ENCODE results near the gene ARAP1. TPM values are rescaled to one million over a fixed set of nuclear protein-coding genes. Genes with fewer than 3 reads are reported as not detected.
A peak's percentile ranks its signal among the peaks of the same experiment; 100 is the strongest.

Gene ARAP1
- total and polyA plus RNA-seq, 7 experiments from 2014 or later = 30.4 to 317 (median 132) TPM

GRCh38 chr11:72766152-72766902 is 14.1 kb upstream of the ARAP1 start:
- H3K9me3 ChIP-seq (ENCODE audit: control insufficient read depth in 2 of 3, low read length in 3 of 3) = no peaks in the 10 kb centered on the region
- H3K4me1 ChIP-seq (ENCODE audit: control insufficient read depth in 2 of 2, insufficient read depth in 2 of 2, low read length in 2 of 2) = no peaks in the 10 kb centered on the region
- no peak overlapping the region for H3K27ac ChIP-seq (ENCODE audit: low read depth, low read length)
- POLR2A ChIA-PET = no interaction called here
- Mint-ChIP-seq H3K9me3 (no peaks in the 10 kb centered on the region), H3K36me3 (peaks cover 0 to 4% (median 0%) of the 10 kb centered on the region in 5 donors), H3K27ac (peak overlapping the region in 1 of 9 donors; percentile 65), H3K4me1 (peaks cover 0 to 19% (median 4%) of the 10 kb centered on the region in 7 donors), H3K27me3 (peaks cover 0 to 2% (median 0%) of the 10 kb centered on the region in 5 donors), H3K4me3 (no peak overlapping the region)
- intact Hi-C loops (cut with micrococcal nuclease) = no loop called here
- no peaks in the 10 kb centered on the region for H3K36me3 ChIP-seq (ENCODE audit: control insufficient read depth in 2 of 3, insufficient read depth in 3 of 3, low read length in 3 of 3)
- no peaks in the 10 kb centered on the region for H3K27me3 ChIP-seq (ENCODE audit: control insufficient read depth in 2 of 2, insufficient read depth in 2 of 2, low read length in 2 of 2)
- ATAC-seq = no peak
- H3K4me3 ChIP-seq (ENCODE audit: low read length) = no peak overlapping the region
- no peak for DNase-seq
- CTCF ChIA-PET = no interaction called here

GRCh38 chr11:72764503-72764902 is 12.3 kb upstream of the ARAP1 start:
- H3K9me3 ChIP-seq (ENCODE audit: control insufficient read depth in 2 of 3, low read length in 3 of 3) = no peaks in the 10 kb centered on the region
- H3K36me3 ChIP-seq (ENCODE audit: control insufficient read depth in 2 of 3, insufficient read depth in 3 of 3, low read length in 3 of 3) = no peaks in the 10 kb centered on the region
- CTCF ChIA-PET = no interaction called here
- Mint-ChIP-seq H3K4me3 (no peak overlapping the region), H3K27me3 (peaks cover 0 to 2% (median 0%) of the 10 kb centered on the region in 5 donors), H3K4me1 (peaks cover 0 to 19% (median 3%) of the 10 kb centered on the region in 7 donors), H3K36me3 (no peaks in the 10 kb centered on the region), H3K9me3 (no peaks in the 10 kb centered on the region), H3K27ac (no peak overlapping the region)
- H3K4me3 ChIP-seq (ENCODE audit: low read length) = no peak overlapping the region
- H3K27me3 ChIP-seq (ENCODE audit: control insufficient read depth in 2 of 2, insufficient read depth in 2 of 2, low read length in 2 of 2) = no peaks in the 10 kb centered on the region
- POLR2A ChIA-PET = no interaction called here
- no peak overlapping the region for H3K27ac ChIP-seq (ENCODE audit: low read depth, low read length)
- intact Hi-C loops (cut with micrococcal nuclease) = no loop called here
- DNase-seq (no peak), ATAC-seq (no peak)
- H3K4me1 ChIP-seq (ENCODE audit: control insufficient read depth in 2 of 2, insufficient read depth in 2 of 2, low read length in 2 of 2) = no peaks in the 10 kb centered on the region

- no peak for DNase-seq
- peaks cover 0 to 19% (median 4%) of the 10 kb centered on the region in 7 donors for H3K4me1 Mint-ChIP-seq
- POLR2A ChIA-PET = no interaction called here
Measured at GRCh38 chr11:72763823-72764222, 11.6 kb upstream of the ARAP1 start.

GRCh38 chr11:72762641-72763304 is 10.6 kb upstream of the ARAP1 start:
- POLR2A ChIA-PET = interaction anchor here (0.8 kb wide), 1 partner anchor 10 kb away, joined by 3 read pairs; the partner anchor contains the start of gene ARAP1
- H3K4me3 Mint-ChIP-seq = no peak overlapping the region
- peaks cover 0 to 7% (median 3%) of the 10 kb centered on the region in 5 donors for H3K36me3 Mint-ChIP-seq
- H3K4me1 ChIP-seq (ENCODE audit: control insufficient read depth in 2 of 2, insufficient read depth in 2 of 2, low read length in 2 of 2) = no peaks in the 10 kb centered on the region
- H3K9me3 Mint-ChIP-seq = no peaks in the 10 kb centered on the region
- peak overlapping the region in 1 of 9 donors; percentile 32 for H3K27ac Mint-ChIP-seq
- H3K4me3 ChIP-seq (ENCODE audit: low read length) = no peak overlapping the region
- CTCF ChIA-PET = no interaction called here
- H3K36me3 ChIP-seq (ENCODE audit: control insufficient read depth in 2 of 3, insufficient read depth in 3 of 3, low read length in 3 of 3) = peaks cover 0 to 6% (median 0%) of the 10 kb centered on the region in 3 experiments
- ATAC-seq = peak; percentile 56
- intact Hi-C loops (cut with micrococcal nuclease) = no loop called here
- DNase-seq = no peak
- no peak overlapping the region for H3K27ac ChIP-seq (ENCODE audit: low read depth, low read length)
- no peaks in the 10 kb centered on the region for H3K27me3 Mint-ChIP-seq
- H3K4me1 Mint-ChIP-seq = peaks cover 0 to 19% (median 4%) of the 10 kb centered on the region in 7 donors
- no peaks in the 10 kb centered on the region for H3K9me3 ChIP-seq (ENCODE audit: control insufficient read depth in 2 of 3, low read length in 3 of 3)
- H3K27me3 ChIP-seq (ENCODE audit: control insufficient read depth in 2 of 2, insufficient read depth in 2 of 2, low read length in 2 of 2) = no peaks in the 10 kb centered on the region

More at GRCh38 chr11:72763823-72764222, 11.6 kb upstream of the ARAP1 start:
- Mint-ChIP-seq H3K36me3 (peaks cover 0 to 2% (median 0%) of the 10 kb centered on the region in 5 donors), H3K27me3 (peaks cover 0 to 2% (median 0%) of the 10 kb centered on the region in 5 donors), H3K4me3 (no peak overlapping the region), H3K9me3 (no peaks in the 10 kb centered on the region), H3K27ac (no peak overlapping the region)
- CTCF ChIA-PET = no interaction called here
- Histone ChIP-seq H3K36me3 (ENCODE audit: control insufficient read depth in 2 of 3, insufficient read depth in 3 of 3, low read length in 3 of 3) (no peaks in the 10 kb centered on the region), H3K27ac (ENCODE audit: low read depth, low read length) (no peak overlapping the region), H3K4me1 (ENCODE audit: control insufficient read depth in 2 of 2, insufficient read depth in 2 of 2, low read length in 2 of 2) (no peaks in the 10 kb centered on the region), H3K4me3 (ENCODE audit: low read length) (no peak overlapping the region), H3K9me3 (ENCODE audit: control insufficient read depth in 2 of 3, low read length in 3 of 3) (no peaks in the 10 kb centered on the region), H3K27me3 (ENCODE audit: control insufficient read depth in 2 of 2, insufficient read depth in 2 of 2, low read length in 2 of 2) (no peaks in the 10 kb centered on the region)
- intact Hi-C loops (cut with micrococcal nuclease) = no loop called here
- no peak for ATAC-seq

- POLR2A ChIA-PET = interaction anchor here (1.1 kb wide), 1 partner anchor 32 kb away, joined by 3 read pairs; no protein-coding TSS in a partner anchor
- H3K4me3 ChIP-seq (ENCODE audit: low read length) = no peak overlapping the region
- H3K4me1 Mint-ChIP-seq = peaks cover 0 to 19% (median 4%) of the 10 kb centered on the region in 7 donors
- intact Hi-C loops (cut with micrococcal nuclease) = no loop called here
- H3K9me3 ChIP-seq (ENCODE audit: control insufficient read depth in 2 of 3, low read length in 3 of 3) = no peaks in the 10 kb centered on the region
- no peak overlapping the region for H3K4me3 Mint-ChIP-seq
- peak overlapping the region in 1 of 9 donors; percentile 7 for H3K27ac Mint-ChIP-seq
- H3K27me3 ChIP-seq (ENCODE audit: control insufficient read depth in 2 of 2, insufficient read depth in 2 of 2, low read length in 2 of 2) = no peaks in the 10 kb centered on the region
- CTCF ChIA-PET = no interaction called here
- H3K9me3 Mint-ChIP-seq = no peaks in the 10 kb centered on the region
- peaks cover 0 to 8% (median 0%) of the 10 kb centered on the region in 3 experiments for H3K36me3 ChIP-seq (ENCODE audit: control insufficient read depth in 2 of 3, insufficient read depth in 3 of 3, low read length in 3 of 3)
- H3K27ac ChIP-seq (ENCODE audit: low read depth, low read length) = no peak overlapping the region
- peaks cover 0 to 19% (median 5%) of the 10 kb centered on the region in 5 donors for H3K36me3 Mint-ChIP-seq
- no peaks in the 10 kb centered on the region for H3K27me3 Mint-ChIP-seq
- DNase-seq (no peak), ATAC-seq (no peak)
- no peaks in the 10 kb centered on the region for H3K4me1 ChIP-seq (ENCODE audit: control insufficient read depth in 2 of 2, insufficient read depth in 2 of 2, low read length in 2 of 2)
Measured at GRCh38 chr11:72760539-72761405, 8.6 kb upstream of the ARAP1 start.

GRCh38 chr11:72759468-72759985 is 7.3 kb upstream of the ARAP1 start:
- H3K36me3 Mint-ChIP-seq = peaks cover 0 to 19% (median 5%) of the 10 kb centered on the region in 5 donors
- Histone ChIP-seq H3K4me1 (ENCODE audit: control insufficient read depth in 2 of 2, insufficient read depth in 2 of 2, low read length in 2 of 2) (no peaks in the 10 kb centered on the region), H3K27me3 (ENCODE audit: control insufficient read depth in 2 of 2, insufficient read depth in 2 of 2, low read length in 2 of 2) (no peaks in the 10 kb centered on the region), H3K36me3 (ENCODE audit: control insufficient read depth in 2 of 3, insufficient read depth in 3 of 3, low read length in 3 of 3) (peaks cover 0 to 8% (median 0%) of the 10 kb centered on the region in 3 experiments), H3K27ac (ENCODE audit: low read depth, low read length) (no peak overlapping the region), H3K9me3 (ENCODE audit: control insufficient read depth in 2 of 3, low read length in 3 of 3) (no peaks in the 10 kb centered on the region), H3K4me3 (ENCODE audit: low read length) (no peak overlapping the region)
- intact Hi-C loops (cut with micrococcal nuclease) = no loop called here
- no peaks in the 10 kb centered on the region for H3K27me3 Mint-ChIP-seq
- ChIA-PET POLR2A (interaction anchor here (1.1 kb wide), 1 partner anchor 33 kb away, joined by 3 read pairs; no protein-coding TSS in a partner anchor), CTCF (no interaction called here)
- no peak for DNase-seq
- H3K4me3 Mint-ChIP-seq = no peak overlapping the region
- ATAC-seq = no peak
- H3K4me1 Mint-ChIP-seq = peaks cover 0 to 19% (median 4%) of the 10 kb centered on the region in 7 donors
- H3K9me3 Mint-ChIP-seq = no peaks in the 10 kb centered on the region
- peak overlapping the region in 2 of 9 donors; percentile 10 to 64 for H3K27ac Mint-ChIP-seq
